NCI-H2196 treated with DMSO at 0.1 percent for 48 hours (cell line): Measurements from ENCODE around the gene FAM135A.
"Not testable (repeated sequence)": the region's sequence is repeated elsewhere in the genome, so short reads cannot be mapped to it uniquely, and the experiment has no call there.

Experiments used
- DNase-seq: peaks from one replicate; lab custom pipeline; 2025; ENCODE audit not compliant: unreplicated experiment; lab: John Stamatoyannopoulos, UW

The FAM135A gene

DNA sequence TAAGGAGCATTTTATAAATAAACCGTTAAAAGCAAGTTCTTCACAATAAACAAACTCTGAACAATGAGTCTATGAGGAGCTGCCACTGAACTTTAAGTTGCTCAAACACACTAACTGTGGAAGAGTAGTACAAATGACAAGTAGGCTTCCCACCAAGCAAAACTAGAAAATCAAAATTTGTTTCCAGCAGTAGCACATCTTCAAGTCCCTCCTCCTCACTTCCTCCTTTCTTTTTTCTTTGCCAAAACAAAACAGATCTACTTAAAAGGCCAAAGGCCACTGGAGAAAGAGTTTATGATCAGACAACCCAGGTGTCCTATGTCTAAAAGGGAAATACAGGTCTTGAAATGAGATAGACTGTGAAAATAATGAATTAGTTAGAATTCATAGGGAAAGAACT, 17.1 kb upstream of the FAM135A start:
- no peak for DNase-seq

DNA sequence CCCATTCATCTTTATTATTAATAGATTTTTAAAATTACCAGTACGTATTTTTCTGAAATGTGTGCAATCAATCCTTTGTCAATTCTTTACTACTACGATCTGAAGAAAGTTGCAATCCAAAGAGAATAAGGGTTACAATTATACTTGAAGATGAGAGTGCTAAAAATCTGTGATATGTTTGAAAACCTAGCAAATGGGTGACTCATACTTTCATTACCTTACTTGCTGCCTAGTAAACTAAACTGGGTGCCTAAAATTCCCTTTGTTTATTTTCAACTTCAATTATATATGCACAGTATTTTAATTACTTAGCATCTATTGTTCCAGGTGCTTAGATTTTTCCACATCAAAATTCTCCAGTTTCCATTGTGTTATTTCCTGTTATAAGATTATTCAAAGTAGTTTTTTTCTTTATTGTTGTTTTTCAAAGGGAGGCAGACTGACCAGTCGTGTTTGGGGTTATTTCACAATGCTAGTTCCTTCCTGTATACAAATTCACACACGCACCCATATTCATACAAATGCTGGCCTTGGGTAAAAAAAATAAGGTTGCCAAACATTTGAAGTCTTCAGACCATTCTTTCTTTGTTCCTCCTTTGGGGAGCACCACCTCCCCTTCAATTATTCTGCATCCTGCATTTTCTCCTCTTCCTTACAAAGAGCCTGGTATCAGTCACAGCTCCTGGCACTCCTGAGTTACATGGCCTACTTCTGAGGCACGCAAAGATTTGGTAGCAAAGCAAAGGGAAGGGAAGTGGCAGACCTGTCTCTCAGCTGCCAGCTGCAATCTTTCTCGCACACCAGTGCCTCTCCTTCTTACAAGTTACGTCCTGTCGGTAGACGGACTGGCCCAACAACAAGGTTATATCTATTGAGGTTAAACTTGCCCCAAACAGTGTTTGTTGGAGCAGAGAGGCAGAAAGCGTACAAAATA, 16.2 kb upstream of the FAM135A start:
- no peak for DNase-seq

DNA sequence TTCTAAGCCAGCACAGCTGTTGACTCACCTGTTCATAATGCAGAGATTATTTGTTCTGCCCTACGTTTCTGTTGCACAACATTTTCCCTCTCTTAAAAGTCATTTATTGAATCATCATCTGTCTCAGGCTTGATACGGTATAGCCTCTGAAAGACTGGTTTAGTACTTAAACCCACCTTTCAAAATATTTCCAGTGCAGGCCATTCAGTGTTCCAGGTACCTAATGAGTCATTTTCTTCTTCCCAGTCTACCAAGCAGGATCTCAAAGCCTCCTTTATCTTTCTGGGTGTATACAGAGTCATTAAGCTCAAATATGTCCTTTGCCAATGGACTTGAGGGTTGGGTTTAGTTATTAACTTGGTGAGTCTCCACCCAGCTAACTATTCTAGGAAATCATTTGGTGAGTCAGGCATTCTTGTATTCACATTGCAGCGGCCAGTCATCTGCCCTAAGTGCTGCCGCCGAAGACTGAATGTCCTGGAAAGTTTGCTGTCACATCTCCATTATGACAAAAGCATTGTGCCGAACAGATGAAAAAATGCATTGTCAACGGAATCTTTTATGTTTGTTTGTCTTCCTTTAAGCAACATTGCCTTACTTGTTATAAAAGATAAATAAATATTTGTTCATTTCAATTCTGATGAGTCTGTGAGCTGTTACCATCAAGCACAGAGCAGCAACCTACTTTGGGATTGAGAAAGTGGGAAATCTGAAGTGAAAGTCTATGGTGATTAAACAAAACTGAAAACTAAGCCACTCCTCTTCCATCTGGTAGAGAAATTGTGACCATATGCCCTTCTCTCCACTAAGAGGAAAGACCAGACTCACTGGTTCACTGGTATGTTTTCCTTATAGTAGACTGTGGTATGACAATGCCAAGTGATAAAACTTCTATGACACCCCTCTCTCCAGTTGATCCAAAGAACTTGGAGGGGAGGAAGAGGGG, 14.3 kb upstream of the FAM135A start:
- no peak for DNase-seq

DNA sequence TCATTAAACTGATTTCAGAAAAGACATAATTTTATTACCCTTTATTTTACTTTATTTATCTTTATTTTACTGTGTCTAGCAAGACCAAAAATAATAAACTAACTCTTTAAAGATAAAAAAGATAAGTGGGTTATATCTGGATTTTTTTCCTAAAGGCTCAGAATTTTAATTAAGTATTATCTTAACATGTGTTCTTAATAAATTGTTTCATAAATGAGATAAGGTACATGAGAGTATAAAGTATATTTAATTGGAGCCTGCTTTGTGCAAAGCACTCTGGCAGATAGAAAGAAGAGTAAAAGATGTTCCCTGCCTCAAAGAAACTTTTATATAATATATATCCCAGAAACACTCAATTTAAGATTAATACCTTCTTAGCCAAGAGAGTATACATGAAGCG, 8.7 kb upstream of the FAM135A start:
- DNase-seq: no peak

DNA sequence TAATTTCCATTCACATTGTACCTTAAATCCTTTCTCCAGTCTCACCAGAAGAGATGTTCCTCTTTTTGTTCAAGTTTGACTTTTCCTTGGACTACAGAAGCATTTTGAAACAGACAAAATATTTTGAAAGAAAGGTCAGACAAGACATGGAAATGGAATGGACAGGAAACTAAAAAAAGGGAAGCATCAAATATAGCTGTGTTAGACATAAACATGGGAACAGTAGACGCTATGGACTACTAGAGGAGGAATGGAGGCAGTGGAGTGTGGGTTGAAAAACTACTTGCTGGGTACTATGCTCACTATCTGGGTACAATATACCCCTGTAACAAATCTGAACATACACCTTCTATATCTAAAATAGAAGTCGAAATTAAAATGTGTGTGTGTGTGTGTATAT, 4.1 kb upstream of the FAM135A start:
- DNase-seq: no peak

DNA sequence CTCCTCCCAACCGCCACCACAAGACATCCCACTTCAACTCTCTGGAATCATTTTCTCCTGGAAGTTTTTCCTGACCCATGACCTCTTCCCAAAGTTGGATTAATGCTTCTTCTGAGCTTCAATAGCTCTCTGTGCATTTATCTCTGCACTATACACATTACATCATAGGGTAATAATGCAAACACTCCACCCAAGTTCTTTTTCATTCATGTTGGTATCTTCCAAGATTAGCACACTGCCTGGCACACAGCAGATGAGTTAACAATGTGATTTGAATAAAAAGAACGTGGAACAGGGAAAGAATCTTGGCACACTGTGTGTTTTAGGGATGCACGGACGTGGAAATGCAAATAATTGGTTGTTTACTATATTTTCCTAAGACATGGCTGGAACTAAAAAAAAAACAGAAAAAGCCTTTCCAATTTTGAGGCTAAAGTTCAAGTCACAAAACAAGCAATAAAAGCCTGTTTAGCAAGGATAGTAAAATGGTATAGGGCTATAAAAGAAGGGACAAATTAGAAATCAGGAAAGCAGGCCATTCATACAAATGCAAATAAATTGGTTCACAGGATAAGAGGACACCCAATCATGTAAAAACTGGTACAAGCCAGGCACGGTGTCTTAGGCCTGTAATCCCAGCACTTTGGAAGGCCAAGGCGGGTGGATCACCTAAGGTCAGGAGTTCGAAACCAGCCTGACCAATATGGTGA, 1.6 kb upstream of the FAM135A start:
- no peak for DNase-seq

DNA sequence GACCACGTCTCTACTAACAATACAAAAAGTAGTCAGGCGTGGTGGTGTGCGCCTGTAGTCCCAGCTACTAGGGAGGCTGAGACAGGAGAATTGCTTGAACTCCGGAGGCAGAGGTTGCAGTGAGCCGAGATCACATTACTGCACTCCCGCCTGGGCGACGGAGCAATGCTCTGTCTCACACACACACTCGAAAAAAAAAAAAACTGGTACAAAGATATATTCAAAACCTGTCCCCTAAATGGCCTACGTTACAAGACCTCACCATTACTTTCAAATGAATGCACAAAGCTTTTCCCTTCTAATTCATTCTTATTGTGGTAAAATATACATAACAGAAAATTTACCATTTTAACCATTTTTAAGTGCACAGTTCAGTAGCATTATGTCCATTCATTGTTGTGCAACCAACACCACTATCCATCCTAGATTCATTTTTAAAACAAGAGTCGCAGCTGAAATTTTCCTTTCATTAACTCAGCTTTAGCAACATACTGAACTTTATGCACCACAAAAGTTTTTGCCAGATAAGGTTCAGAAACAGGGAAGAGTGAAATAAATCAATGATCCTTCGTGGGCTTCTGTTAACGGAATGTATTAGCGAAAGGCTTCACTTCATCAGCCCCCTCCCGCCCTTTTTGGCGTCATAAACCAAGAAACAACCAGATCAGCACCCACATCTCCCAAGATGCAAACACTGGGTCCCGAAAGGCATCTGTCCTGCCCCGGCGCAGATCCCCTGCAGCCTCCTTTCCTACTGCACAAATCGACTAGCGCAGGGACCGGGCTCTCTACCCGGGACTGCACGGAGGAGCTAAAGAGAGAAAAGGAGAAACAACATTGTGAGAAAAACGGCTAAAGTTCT, 825 bp upstream of the FAM135A start:
- DNase-seq: peak; percentile 47

DNA sequence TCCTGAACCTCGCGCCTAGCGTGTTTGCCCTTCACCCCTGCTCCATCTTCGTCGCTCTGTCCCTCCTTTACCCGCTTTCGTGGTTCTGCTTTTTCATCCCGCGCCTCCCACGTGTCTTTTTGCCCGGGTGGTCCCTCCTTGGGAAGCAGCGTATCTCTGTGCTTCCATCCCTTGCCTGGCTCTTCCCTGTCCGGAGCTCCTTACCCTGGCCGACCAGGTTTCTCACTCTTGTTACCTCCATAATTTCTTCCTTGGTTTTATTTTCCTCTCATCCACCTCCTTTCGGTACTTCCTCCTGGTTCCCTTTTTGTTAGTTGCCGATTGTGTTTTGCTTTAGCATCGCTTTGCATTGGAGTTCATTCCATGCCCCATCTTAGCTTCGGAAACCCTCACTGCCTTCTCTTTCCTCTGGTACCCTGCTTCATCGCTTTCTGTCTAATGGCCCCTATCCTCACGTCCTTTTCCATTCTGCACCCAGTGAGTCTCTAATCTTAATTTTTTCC, 735 bp downstream of the FAM135A start:
- DNase-seq: no peak

DNA sequence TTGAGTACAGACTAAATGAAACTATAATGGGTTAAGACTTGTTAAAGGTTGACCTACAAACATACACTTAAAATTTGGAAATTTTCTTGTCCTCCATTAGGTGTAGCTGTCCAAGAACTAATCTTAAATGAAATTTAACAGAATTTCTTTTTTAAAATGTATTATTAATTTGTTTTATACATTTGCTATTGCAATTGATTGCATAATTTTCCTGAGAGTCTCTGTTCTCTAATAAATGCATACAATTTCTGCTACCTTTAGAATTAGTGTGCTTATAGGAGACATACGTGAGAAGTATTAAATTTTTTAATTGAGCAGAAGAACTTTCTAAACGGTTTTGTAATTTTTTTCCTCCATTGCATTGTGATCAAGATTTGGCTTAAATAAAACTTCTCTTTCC, 1.5 kb downstream of the FAM135A start:
- no peak for DNase-seq

DNA sequence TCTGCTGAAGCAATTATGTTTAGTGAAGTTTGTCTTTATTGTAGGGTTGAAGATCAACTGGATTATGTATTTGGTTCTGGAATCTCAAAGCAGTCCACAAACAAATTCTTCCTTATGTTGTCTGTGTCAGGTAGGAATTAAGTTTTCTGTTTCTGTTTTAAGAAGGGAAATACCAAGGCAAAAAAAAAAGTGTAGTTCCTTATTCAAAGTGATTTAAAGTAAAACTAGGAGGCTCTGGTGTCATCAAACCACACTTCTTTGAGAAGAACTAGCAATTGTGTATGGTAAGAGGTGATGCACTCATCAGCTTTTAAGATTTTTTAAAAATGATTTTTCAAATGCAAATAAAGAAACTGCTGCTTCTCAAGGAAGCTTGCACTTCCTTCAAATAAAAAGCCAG, 1.9 kb downstream of the FAM135A start:
- DNase-seq: no peak

DNA sequence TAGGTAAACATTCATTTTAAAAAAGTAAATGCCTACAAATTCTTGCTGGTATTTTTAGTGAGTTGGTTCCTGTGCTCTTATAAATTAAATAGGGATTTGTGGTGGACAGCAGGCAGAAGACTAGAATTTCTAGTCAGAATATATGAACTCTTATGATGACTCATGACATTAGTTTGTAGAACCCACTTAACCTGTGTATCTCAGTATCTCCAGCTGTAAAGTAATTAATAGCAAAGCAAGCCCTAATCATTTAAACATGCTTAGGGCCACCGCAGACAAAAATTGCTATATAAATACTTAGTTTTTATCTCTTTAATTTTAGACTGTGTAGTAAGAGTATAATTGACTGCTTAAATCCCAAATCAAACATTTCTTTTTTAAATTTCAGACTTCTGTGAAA, 2.4 kb downstream of the FAM135A start:
- no peak for DNase-seq

DNA sequence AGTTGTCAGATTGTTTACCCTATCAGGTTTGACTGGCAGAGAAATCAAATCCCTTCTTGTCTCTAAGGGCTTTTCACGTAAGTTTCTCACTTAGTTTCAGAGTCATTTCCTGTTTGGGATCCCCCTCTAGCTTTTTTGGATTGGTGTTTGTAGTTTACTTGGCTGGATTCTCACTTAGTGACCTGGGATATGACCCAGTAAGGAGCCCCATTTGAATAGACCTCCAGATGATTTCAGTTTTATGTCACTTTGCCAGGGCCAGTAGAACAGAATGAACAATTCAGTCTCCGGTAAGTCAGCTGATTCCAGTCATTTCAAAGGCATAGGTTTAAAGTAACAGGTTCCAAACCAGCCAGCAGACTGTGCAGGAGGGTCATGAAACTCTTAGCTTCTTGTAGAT, 8.2 kb downstream of the FAM135A start:
- DNase-seq: no peak

DNA sequence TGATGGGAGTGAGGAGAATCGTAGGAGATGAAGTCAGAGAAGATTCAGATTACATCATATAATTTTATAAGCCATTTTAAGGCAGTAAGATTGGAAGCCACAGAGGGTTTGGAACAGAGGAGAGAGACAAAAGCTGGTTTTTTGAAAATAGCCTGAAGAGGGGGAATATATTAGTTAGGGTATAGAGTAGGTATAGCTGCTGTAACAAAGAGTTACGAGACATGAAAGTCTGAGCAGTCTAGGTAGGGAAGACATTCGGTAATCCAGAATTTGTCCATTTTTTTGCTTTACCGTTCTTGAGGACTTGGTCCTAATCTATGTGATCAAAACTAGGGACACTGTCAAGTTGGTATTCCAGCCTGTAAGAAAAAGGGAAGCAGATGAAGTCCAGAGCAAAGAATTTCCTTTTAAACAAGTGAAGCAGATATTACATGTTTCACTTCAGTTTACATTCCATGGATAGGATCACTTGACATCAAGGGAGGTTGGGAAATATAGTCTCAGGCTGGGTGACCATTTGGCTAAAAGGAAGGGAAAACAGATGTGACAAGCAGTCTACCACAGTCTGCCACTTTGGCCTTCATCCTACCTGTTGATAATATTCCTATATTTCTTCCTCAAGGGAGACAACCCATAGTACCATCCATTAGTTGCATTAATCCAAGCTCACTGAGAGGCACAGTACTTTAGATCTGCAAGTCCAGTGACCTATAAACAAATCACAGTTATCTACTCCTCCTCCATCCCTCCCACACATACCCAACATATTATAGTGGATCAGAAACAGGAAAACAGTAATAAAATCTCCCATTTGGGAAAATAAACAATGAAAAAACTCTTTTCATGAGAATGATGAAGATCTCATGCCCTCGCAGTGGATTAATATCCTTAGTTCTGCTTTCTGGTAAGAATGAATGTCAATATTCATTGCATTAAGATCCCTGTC, 10.2 kb downstream of the FAM135A start:
- DNase-seq: no peak

DNA sequence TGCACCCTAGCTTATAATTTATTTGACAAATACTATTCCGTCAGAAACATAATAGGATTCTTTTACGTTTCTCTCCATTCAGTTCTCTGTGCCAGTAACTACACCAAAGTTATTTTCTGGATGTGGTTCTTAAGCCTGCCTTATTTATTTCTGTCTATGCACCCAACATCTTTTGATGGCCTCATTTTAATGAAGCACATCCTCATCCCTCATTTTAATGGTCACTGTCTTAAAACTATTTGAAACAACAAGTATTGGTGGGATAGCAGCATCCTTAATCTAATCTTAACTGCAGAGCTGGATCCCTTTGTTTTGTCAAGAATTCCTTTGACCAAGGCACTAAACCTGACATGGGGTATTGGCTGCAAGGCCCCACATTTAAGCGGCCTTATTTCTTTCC, 11.0 kb downstream of the FAM135A start:
- no peak for DNase-seq

DNA sequence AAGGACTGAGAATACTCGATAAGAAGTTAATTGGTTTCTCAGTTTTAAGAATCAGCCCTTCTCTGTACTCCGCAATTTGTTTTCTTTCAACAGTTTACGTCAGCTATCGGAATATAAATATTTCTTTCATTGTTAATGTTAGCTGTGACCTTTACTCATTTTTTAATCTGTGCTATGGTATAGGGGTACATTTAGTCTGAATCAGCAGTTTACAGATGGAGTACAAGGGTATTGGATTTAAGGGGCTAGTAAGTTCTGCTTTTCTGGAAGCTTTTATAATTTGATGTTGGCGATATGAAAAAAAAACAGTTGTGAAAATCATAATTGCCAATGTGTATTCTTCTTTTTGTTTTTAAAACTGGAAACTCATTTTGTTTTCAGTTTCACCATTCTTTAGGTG, 23.0 kb downstream of the FAM135A start:
- no peak for DNase-seq

DNA sequence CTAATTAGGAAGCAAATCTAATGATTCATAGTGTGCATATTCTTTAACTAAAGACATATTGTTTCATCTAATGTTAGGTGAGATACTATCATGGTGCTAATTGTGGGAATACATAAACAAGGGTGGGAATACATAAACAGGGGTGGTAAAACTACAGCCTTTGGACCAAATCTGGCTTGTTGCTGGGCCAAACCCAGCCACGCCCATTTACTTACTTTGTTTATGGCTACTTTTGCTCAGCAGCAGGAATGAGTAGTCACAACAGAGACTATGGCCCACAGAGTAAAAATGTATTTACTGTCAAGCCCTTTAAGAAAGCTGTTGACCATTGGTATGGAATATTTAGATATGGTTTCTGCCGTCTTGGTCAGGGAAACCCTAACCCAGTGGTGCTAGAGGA, 31.7 kb downstream of the FAM135A start:
- DNase-seq: no peak

DNA sequence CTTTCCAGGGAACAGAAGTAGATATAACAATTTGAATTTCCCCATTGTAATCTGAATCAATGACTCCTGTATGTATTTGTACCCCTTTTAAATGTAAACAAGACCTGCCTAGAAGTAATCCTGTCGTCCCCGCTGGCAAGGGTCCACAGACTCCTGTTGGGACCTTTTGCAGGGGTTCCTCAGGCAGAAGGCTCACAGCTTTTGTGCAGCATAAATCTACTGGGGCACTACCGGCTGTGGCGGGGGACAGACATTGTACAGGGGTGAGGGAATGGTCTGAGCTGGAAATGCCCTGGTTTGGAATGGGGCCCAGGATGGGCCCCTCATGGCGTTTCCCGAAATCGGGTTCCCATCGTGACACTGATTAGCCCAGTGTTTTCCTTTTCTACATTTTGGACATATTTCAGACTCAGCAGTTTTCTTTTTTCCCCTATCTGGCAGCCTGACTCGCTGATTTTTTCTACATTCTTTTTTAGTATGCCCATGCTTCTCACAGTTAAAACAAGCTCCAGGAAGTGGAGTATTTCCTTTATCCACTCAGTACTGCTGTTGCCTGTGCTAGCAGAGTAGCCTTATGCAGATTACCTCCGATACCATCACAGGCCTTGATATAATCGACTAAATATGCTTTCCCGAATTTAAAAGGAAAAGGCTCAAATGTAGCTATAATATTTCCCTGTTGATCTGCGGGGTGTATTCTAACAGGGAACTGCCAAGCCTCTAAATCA, 34.2 kb downstream of the FAM135A start:
- DNase-seq: not testable (repeated sequence)

DNA sequence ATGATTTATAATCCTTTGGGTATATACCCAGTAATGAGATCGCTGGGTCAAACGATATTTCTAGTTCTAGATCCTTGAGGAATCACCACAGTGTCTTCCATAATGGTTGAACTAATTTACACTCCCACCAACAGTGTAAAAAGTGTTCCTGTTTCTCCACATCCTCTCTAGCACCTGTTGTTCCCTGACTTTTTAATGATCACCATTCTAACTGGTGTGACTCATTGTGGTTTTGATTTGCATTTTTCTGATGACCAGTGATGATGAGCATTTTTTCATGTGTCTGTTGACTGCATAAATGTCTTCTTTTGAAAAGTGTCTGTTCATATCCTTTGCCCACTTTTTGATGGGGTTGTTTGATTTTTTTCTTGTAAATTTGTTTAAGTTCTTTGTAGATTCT, 40.6 kb downstream of the FAM135A start:
- not testable (repeated sequence) for DNase-seq
